GM10266 (cell line): ENCODE data around the gene NF1.
"Not testable (repeated sequence)": the region's sequence is repeated elsewhere in the genome, so short reads cannot be mapped to it uniquely, and the experiment has no call there.

Experiments
- DNase-seq: peaks from one replicate; pipeline ENCODE4 v3.0.0; 2012; ENCODE audit errors: extremely low spot score
- TF ChIP-seq, protein P1 (sequence below): IDR thresholded peaks from 2 replicates; pipeline ENCODE4 v1.5.1; 2012; ENCODE audit warnings: mild to moderate bottlenecking, low read depth; ENCODE audit not compliant: control insufficient read depth, insufficient read depth; ENCODE audit errors: missing control alignments

NF1 gene

DNA sequence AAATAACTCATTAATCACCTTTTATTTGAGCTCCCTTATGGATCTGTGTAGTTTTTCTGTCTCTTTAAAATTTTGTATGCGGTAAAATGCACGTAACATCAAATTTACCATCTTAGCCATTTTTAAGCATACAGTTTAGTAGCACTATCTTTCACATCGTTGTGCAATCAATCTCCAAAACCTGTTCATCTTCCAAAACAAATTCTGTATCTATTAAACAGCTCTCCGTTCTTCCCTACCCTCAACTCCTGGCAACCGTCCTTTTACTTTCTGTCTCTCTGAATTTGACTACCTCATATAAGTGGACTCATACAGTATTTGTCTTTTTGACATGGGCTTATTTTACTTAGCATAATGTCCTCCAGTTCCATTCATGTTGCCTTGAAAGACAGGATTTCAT lies 100.5 kb downstream of the NF1 start:
- TF ChIP-seq, protein P1, sequence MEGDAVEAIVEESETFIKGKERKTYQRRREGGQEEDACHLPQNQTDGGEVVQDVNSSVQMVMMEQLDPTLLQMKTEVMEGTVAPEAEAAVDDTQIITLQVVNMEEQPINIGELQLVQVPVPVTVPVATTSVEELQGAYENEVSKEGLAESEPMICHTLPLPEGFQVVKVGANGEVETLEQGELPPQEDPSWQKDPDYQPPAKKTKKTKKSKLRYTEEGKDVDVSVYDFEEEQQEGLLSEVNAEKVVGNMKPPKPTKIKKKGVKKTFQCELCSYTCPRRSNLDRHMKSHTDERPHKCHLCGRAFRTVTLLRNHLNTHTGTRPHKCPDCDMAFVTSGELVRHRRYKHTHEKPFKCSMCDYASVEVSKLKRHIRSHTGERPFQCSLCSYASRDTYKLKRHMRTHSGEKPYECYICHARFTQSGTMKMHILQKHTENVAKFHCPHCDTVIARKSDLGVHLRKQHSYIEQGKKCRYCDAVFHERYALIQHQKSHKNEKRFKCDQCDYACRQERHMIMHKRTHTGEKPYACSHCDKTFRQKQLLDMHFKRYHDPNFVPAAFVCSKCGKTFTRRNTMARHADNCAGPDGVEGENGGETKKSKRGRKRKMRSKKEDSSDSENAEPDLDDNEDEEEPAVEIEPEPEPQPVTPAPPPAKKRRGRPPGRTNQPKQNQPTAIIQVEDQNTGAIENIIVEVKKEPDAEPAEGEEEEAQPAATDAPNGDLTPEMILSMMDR, result no peak
- no peak for DNase-seq

DNA sequence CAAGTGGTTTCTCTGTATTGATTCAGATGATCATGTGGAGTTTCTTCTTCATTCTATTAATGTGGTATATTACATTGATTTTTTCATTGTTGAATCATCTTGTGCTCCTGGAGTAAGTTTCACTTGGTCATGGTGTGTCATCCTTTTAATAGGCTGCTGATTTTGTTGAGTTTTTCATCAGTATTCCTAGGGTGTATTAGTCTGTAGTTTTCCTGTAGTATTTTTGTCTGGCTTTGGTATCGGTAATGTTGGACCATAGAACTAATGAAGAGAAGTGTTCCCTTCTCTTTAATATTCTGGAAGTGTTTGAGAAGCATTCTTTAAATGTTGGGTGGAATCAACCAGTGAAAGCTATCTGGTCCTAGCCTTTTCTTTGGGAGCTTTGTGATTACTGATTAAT lies 103.2 kb downstream of the NF1 start:
- TF ChIP-seq, protein P1, result no peak
- DNase-seq, result no peak

DNA sequence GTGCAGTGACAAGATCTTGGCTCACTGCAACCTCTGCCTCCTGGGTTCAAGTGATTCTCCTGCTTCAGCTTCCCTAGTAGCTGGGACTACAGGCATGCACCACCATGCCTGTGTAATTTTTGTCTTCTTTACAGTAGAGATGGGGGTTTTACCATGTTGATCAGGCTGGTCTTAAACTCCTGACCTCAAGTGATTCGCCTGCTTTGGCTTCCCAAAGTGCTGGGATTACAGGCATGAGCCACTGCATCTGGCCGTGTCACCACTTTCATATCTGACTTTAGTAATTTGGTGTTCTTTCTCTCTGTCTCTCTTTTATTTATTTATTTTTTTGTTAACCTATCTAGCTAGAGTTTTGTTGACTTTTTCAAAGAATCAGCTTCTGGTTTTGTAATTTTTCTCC lies 103.9 kb downstream of the NF1 start:
- not testable (repeated sequence) for DNase-seq

DNA sequence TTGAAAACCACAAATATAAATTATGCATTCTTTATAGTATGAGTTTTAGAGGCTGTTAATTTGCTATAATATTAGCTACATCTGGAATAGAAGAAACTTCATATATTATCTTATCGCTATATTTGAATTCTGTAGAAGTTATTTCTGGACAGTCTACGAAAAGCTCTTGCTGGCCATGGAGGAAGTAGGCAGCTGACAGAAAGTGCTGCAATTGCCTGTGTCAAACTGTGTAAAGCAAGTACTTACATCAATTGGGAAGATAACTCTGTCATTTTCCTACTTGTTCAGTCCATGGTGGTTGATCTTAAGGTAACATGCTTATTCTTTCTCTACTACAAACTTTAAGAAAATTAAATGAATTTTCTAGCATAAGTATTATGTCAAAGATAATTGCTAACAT lies 105.5 kb downstream of the NF1 start:
- TF ChIP-seq, protein P1, result no peak
- DNase-seq, result no peak

DNA sequence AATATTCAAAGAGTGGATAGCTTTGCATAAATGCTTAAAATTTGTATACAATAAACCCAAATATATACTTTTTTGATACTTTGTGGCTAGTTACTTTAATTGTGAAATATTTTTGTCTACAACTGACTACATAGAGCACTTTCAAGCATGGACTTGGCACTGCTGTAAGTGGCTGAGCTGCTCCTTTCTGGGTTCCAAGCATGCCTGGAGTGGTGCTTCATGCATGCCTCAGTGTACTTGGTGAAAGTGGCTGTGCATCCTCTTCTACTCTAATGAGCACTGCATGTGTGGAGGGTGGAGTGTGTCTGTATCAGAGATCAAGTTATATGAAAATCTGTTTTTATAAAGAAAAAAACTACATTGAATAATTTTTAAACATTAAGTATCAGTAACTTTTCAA lies 108.2 kb downstream of the NF1 start:
- TF ChIP-seq, protein P1, result no peak
- no peak for DNase-seq

DNA sequence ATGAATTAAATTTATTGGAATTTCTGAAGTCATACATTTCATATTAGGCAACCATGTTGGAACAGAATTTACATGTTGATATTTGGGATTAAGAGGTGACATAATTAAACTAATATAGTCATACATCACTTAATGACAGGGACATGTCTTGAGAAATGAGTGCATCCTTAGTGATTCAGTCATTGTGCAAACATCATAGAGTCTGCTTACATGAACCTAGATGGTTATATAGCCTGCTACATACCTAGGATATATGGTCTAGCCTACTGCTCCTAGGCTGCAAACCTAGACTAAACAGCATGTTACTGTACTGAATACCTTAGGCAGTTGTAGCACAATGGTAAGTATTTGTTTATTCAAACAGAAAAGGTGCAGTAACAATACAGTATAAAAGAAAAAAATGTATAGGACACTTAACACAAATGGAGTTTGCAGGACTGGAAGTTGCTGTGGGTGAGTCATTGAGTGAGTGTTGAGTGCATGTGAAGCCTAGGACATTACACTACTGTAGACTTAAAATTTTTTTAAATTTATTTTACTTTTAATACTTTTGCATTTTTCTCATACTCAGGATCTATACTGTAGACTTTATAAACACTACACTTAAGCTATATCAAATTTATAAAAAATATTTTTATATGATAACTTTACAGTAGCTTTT lies 116.7 kb downstream of the NF1 start:
- no peak for DNase-seq
- TF ChIP-seq, protein P1, result no peak

DNA sequence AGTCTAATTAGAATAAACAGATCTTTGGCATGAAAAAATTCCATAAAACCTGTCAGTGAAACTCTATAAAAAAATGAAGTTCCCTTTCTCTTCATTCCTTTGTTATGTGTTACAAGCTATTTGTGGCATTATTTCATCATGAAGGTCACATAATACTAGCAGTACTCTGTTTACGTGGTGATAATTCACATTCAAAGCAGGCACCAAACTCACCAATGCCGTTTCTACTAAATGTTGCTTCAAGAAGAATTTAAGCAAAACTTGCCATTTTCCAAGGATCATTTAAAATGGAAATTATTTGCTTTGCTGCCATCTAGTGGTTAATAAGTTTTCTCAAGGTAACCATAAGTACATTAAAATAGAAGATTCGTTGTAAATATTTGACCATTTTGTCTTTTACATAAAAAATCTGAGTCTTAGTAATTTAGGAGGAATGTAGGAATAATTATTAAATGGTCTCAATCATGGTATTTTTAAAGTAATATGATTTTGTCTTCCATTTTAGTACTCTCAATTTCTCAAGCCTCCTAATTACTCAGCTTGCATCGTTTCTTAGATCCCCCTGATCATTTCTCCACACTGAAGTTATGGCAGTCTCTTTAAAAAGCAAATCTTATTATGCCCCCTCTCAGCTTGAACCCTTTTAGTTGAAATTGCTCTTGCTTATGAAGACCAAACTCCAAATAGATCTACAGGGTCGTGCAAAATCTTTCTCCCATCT lies 121.4 kb downstream of the NF1 start:
- peak; percentile 12 for DNase-seq
- TF ChIP-seq, protein P1, result peak; percentile 34
